Muscle of leg (tissue), 11 donors: ENCODE data around the gene TCTN3. TPM values are rescaled to one million over a fixed set of nuclear protein-coding genes. Genes with fewer than 3 reads are reported as not detected.

Experiments
- DNase-seq: peaks from one replicate; pipeline ENCODE4 v3.0.0; 2013
- H3K27ac ChIP-seq: one replicate; pipeline ENCODE4 v1.5.1; 2013; ENCODE audit warnings: mild to moderate bottlenecking, low read length, control low read depth
- H3K27me3 ChIP-seq: one replicate; pipeline ENCODE4 v1.6.1; 2013; ENCODE audit warnings: low read length; ENCODE audit not compliant: control insufficient read depth, insufficient read depth
- H3K36me3 ChIP-seq: one replicate; pipeline ENCODE4 v1.6.1; 2013; ENCODE audit warnings: low read length; ENCODE audit not compliant: control insufficient read depth, insufficient read depth
- H3K4me1 ChIP-seq: one replicate; pipeline ENCODE4 v1.6.1; 2013; ENCODE audit warnings: low read length; ENCODE audit not compliant: control insufficient read depth, insufficient read depth
- H3K4me3 ChIP-seq: one replicate; pipeline ENCODE4 v1.5.1; 2013; ENCODE audit warnings: low read length, control low read depth
- H3K9me3 ChIP-seq: replicated peaks from 2 replicates; pipeline ENCODE4 v1.6.1; 2013; ENCODE audit warnings: low read depth, low read length; ENCODE audit not compliant: control insufficient read depth
- WGBS: methylation state at CpG from one replicate; pipeline ENCODE4 v1.1.5; 2013; ENCODE audit warnings: missing lambda C conversion rate; ENCODE audit not compliant: insufficient coverage; 5-methylcytosine and 5-hydroxymethylcytosine counted together
- polyA plus RNA-seq, 8 donors: library from polyadenylated mRNA; unstranded; fragments of 120-200 nt; gene quantifications; one replicate each; pipeline versions ENCODE4 v1.2.1 to v1.2.3, GENCODE V29; 2013; ENCODE audit warnings: inconsistent platforms in 1 of 8, low replicate concordance in 1 of 8; ENCODE audit not compliant: insufficient read length in 8 of 8, insufficient read depth in 1 of 8
- total RNA-seq: library from RNA; stranded (reverse); fragments of 120-200 nt; gene quantifications from one replicate; pipeline ENCODE4 v1.2.4, GENCODE V29; 2013

TCTN3 gene
- total and polyA plus RNA-seq, 9 donors: 23.7 to 37.4 (median 27.6) TPM

DNA sequence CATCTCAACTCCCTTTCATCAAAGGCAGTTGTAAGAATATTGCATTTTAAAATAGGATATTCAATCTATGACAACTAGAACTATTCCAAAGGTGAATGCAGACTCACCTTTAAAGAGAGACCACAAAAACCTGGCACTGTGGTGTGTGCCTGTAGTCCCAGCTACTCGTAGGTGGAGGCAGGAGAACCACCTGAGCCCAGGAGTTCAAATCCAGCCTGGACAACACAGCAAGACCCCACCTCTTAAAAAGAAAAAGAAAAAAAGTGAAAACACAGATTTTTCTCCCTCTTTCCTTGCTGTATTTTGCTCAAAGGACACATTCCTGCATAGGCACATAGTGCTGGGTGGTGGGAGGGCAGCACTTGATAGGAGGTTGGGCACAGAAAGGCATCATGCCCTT lies 36.5 kb downstream of the TCTN3 start:
- WGBS: no CpG with 5 or more reads among the region's 1 CpG
- H3K27ac ChIP-seq: peak overlapping the region; percentile 71

GRCh38 chr10:95656291-95657164 lies 37.2 kb downstream of the TCTN3 start, which contains the start of gene ALDH18A1:
TSS of gene ALDH18A1 (minus strand) at chr10:95656711. CDS start at chr10:95653377, 3,334 bp downstream.
- peak; percentile 98 for DNase-seq
- H3K9me3 ChIP-seq: peaks cover under 1% of the 10 kb centered on the region
- WGBS: under 1% methylated on average over 78 of the region's 83 CpGs
- no peaks in the 10 kb centered on the region for H3K27me3 ChIP-seq
- peak within 1 kb of the TSS; percentile 71 for H3K27ac ChIP-seq
- H3K36me3 ChIP-seq: peaks cover 8% of the 10 kb centered on the region
- H3K4me3 ChIP-seq: peak within 1 kb of the TSS; percentile 87
- peaks cover 6% of the 10 kb centered on the region for H3K4me1 ChIP-seq

More for the DNA sequence above, 36.5 kb downstream of the TCTN3 start:
- peak overlapping the region; percentile 87 for H3K4me3 ChIP-seq
- no peak for DNase-seq
- peaks cover 6% of the 10 kb centered on the region for H3K36me3 ChIP-seq
- H3K4me1 ChIP-seq: peaks cover 6% of the 10 kb centered on the region
- no peaks in the 10 kb centered on the region for H3K27me3 ChIP-seq
- no peaks in the 10 kb centered on the region for H3K9me3 ChIP-seq

- 0% methylated on average over 13 of the region's 23 CpGs for WGBS
- Histone ChIP-seq H3K9me3 (peaks cover 2% of the 10 kb centered on the region), H3K4me3 (peak overlapping the region; percentile 87), H3K27me3 (no peaks in the 10 kb centered on the region), H3K4me1 (peaks cover 6% of the 10 kb centered on the region), H3K27ac (peak overlapping the region; percentile 65), H3K36me3 (peaks cover 13% of the 10 kb centered on the region)
- DNase-seq: peak; percentile 31
Observed at GRCh38 chr10:95655571-95656290, 38.0 kb downstream of the TCTN3 start.

DNA sequence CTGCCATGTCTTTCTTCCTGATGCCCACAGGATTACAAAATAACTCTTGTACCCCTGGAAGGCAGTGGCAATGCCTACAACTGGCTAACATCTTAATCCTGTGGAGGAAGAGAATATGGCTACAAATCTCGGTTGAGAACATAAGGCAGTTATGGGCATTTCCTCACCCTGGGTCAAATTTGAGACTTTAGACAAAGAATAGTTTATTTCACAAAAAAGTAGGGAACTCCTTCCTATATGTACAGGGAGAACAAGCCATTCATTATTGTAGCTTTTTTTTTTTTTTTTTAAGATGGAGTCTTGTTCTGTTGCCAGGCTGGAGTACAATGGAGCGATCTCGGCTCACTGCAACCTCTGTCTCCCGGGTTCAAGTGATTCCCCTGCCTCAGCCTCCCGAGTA lies 39.8 kb downstream of the TCTN3 start:
- no CpG with 5 or more reads among the region's 5 CpGs for WGBS
- H3K4me1 ChIP-seq: peaks cover 6% of the 10 kb centered on the region
- no peak for DNase-seq

GRCh38 chr10:95651346-95652060 lies 42.2 kb downstream of the TCTN3 start:
- H3K4me1 ChIP-seq: peaks cover 2% of the 10 kb centered on the region
- peaks cover 2% of the 10 kb centered on the region for H3K9me3 ChIP-seq
- no peak for DNase-seq
- H3K27me3 ChIP-seq: no peaks in the 10 kb centered on the region
- no peak overlapping the region for H3K4me3 ChIP-seq
- no CpG with 5 or more reads among the region's 1 CpG for WGBS
- no peak overlapping the region for H3K27ac ChIP-seq
- peaks cover 38% of the 10 kb centered on the region for H3K36me3 ChIP-seq

More for the DNA sequence above, 39.8 kb downstream of the TCTN3 start:
- H3K27me3 ChIP-seq: no peaks in the 10 kb centered on the region
- no peak overlapping the region for H3K4me3 ChIP-seq
- peaks cover 2% of the 10 kb centered on the region for H3K9me3 ChIP-seq
- H3K27ac ChIP-seq: no peak overlapping the region
- H3K36me3 ChIP-seq: peaks cover 20% of the 10 kb centered on the region

DNA sequence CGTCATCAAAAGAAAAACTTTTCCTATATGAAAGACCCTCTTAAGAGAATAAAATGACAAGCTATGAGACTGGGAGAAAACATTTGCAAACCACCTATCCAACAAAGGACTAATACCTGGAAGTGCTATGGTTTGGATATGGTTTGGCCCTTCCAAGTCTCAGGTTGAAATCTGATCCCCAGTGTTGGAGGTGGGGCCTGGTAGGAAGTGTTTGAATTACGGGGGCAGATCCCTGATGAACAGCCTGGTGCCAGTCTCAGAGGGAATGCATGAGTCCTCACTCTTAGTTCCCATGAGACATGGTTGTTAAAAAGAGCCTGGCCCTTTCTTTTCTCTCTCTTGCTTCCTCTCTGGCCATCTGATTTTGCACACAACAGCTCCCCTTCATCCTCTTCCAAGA lies 43.5 kb downstream of the TCTN3 start:
- H3K4me1 ChIP-seq: peaks cover 2% of the 10 kb centered on the region
- H3K27ac ChIP-seq: no peak overlapping the region
- no peak overlapping the region for H3K4me3 ChIP-seq
- H3K27me3 ChIP-seq: no peaks in the 10 kb centered on the region
- no CpG with 5 or more reads among the region's 2 CpGs for WGBS
- peaks cover 2% of the 10 kb centered on the region for H3K9me3 ChIP-seq
- H3K36me3 ChIP-seq: peaks cover 47% of the 10 kb centered on the region
- no peak for DNase-seq

- Histone ChIP-seq H3K4me1 (no peaks in the 10 kb centered on the region), H3K27me3 (no peaks in the 10 kb centered on the region), H3K9me3 (peaks cover 2% of the 10 kb centered on the region), H3K36me3 (peaks cover 54% of the 10 kb centered on the region), H3K27ac (no peak overlapping the region), H3K4me3 (no peak overlapping the region)
- DNase-seq: no peak
- WGBS: no CpG with 5 or more reads among the region's 1 CpG
Observed at GRCh38 chr10:95648138-95648537, 45.6 kb downstream of the TCTN3 start.

DNA sequence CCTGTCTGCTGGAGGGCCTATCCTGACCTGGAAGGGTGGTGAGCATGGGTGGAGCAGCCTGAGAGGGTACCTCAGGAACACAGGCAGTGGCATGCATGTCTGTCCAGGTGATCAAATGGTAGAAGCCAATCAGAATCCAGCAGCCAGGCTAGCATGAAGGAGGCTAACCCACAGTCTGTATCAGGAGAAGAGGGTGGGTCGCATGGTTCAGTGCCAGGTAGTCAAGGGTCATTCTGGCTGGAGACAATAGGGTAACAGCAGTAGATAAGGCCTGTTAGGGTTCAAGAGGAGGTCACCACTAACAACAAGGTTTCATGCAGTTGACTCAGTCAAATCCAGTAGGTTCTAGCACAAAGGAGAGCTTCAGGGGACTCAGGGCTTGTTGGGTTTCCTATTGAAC lies 47.6 kb downstream of the TCTN3 start:
- H3K4me3 ChIP-seq: no peak overlapping the region
- no peaks in the 10 kb centered on the region for H3K4me1 ChIP-seq
- no peaks in the 10 kb centered on the region for H3K27me3 ChIP-seq
- no peak for DNase-seq
- H3K9me3 ChIP-seq: no peaks in the 10 kb centered on the region
- 90% methylated on average over 1 of the region's 1 CpG for WGBS
- H3K27ac ChIP-seq: no peak overlapping the region
- H3K36me3 ChIP-seq: peaks cover 56% of the 10 kb centered on the region

GRCh38 chr10:95644901-95645300 lies 48.8 kb downstream of the TCTN3 start:
- Histone ChIP-seq H3K27ac (no peak overlapping the region), H3K4me1 (no peaks in the 10 kb centered on the region), H3K36me3 (peaks cover 55% of the 10 kb centered on the region), H3K4me3 (no peak overlapping the region), H3K9me3 (no peaks in the 10 kb centered on the region), H3K27me3 (no peaks in the 10 kb centered on the region)
- no peak for DNase-seq
- no CpG with 5 or more reads among the region's 1 CpG for WGBS
